Measurements from ENCODE around the gene EIF6.

DNA sequence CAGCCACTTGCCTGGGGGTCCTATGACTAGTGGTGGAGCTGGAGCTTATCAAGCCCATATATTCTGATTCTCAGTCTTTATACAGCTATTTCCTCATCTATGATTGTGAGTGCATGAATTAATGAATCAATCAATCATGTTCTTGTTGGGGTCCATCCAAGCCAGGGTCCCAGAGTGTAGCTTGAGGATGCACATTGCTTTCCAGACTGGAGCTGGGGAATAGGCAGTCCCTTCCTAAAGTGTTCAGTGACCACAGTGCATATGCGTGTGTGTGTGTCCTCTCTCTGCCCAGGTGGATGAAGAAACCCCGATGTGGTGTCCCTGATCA lies 33.0 kb downstream of the EIF6 start:
- TF ChIP-seq POLR2A (IDR thresholded peaks at IDR 0.05) (no peak), POLR2AphosphoS5 (IDR thresholded peaks at IDR 0.05) (no peak)
- TF ChIP-seq, protein P1, sequence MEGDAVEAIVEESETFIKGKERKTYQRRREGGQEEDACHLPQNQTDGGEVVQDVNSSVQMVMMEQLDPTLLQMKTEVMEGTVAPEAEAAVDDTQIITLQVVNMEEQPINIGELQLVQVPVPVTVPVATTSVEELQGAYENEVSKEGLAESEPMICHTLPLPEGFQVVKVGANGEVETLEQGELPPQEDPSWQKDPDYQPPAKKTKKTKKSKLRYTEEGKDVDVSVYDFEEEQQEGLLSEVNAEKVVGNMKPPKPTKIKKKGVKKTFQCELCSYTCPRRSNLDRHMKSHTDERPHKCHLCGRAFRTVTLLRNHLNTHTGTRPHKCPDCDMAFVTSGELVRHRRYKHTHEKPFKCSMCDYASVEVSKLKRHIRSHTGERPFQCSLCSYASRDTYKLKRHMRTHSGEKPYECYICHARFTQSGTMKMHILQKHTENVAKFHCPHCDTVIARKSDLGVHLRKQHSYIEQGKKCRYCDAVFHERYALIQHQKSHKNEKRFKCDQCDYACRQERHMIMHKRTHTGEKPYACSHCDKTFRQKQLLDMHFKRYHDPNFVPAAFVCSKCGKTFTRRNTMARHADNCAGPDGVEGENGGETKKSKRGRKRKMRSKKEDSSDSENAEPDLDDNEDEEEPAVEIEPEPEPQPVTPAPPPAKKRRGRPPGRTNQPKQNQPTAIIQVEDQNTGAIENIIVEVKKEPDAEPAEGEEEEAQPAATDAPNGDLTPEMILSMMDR (IDR thresholded peaks at IDR 0.05 in 8 of 11, conservative IDR thresholded peaks at IDR 0.05 in 3 of 11) = no peak
